Endodermal cell (in vitro differentiated cells): Measurements from ENCODE around the gene KCNMA1. TPM values are rescaled to one million over a fixed set of nuclear protein-coding genes. Genes with fewer than 3 reads are reported as not detected.

Experiments used
- DNase-seq: peaks from one replicate; pipeline ENCODE4 v3.0.0-alpha.2; 2017
- H3K27ac ChIP-seq: 2 replicates; pipeline ENCODE4 v1.5.1; 2013; ENCODE audit warnings: mild to moderate bottlenecking, low read depth, low read length, moderate library complexity
- H3K27me3 ChIP-seq: 2 replicates; pipeline ENCODE4 v1.6.1; 2013; ENCODE audit warnings: mild to moderate bottlenecking, low read length, moderate library complexity; ENCODE audit not compliant: insufficient read depth, control insufficient read depth, poor library complexity, severe bottlenecking
- H3K36me3 ChIP-seq: 2 replicates; pipeline ENCODE4 v1.7.0; 2013; ENCODE audit warnings: mild to moderate bottlenecking, low read length, moderate library complexity; ENCODE audit not compliant: control insufficient read depth, insufficient read depth
- H3K4me1 ChIP-seq: one replicate; pipeline ENCODE4 v1.7.0; 2013; ENCODE audit warnings: low read length; ENCODE audit not compliant: control insufficient read depth, insufficient read depth
- H3K4me3 ChIP-seq: 2 replicates; pipeline ENCODE4 v1.5.1; 2013; ENCODE audit warnings: mild to moderate bottlenecking, low read length, moderate library complexity
- H3K9ac ChIP-seq: 2 replicates; pipeline ENCODE4 v1.6.1; 2013; ENCODE audit warnings: mild to moderate bottlenecking, low read length, moderate library complexity; ENCODE audit not compliant: poor library complexity, severe bottlenecking; ENCODE audit errors: extremely low read depth
- H3K9me3 ChIP-seq: 2 replicates; pipeline ENCODE4 v1.6.1; 2013; ENCODE audit warnings: mild to moderate bottlenecking, low read length, moderate library complexity; ENCODE audit not compliant: control insufficient read depth
- H3K27ac Mint-ChIP-seq: 2 replicates; pipeline ENCODE4 v1.8.0; 2020; ENCODE audit warnings: mixed read lengths
- H3K27me3 Mint-ChIP-seq: 2 replicates; pipeline ENCODE4 v1.8.0; 2021; ENCODE audit warnings: mild to moderate bottlenecking, mixed read lengths; ENCODE audit not compliant: insufficient read depth
- H3K36me3 Mint-ChIP-seq: 2 replicates; pipeline ENCODE4 v1.8.0; 2020; ENCODE audit warnings: low read depth, mixed read lengths
- H3K4me1 Mint-ChIP-seq: 2 replicates; pipeline ENCODE4 v1.8.0; 2020; ENCODE audit warnings: mixed read lengths
- H3K4me3 Mint-ChIP-seq: 2 replicates; pipeline ENCODE4 v1.8.0; 2020; ENCODE audit warnings: mild to moderate bottlenecking, moderate library complexity, mixed read lengths
- H3K9me3 Mint-ChIP-seq: 2 replicates; pipeline ENCODE4 v1.8.0; 2020; ENCODE audit warnings: mild to moderate bottlenecking, mixed read lengths
- CTCF ChIP-seq: fragments of 200-600 bp; sonication (generic); conservative IDR thresholded peaks from 2 replicates; pipeline ENCODE4 v1.5.0; 2021; ENCODE audit warnings: antibody characterized with exemption, mild to moderate bottlenecking
- WGBS, 2 experiments: methylation state at CpG; one replicate each; pipeline versions ENCODE4 v1.1.5 to v1.1.7; 2013; ENCODE audit warnings: missing lambda C conversion rate in 2 of 2, mixed read lengths in 1 of 2; ENCODE audit not compliant: insufficient coverage in 1 of 2, insufficient read length in 1 of 2; 5-methylcytosine and 5-hydroxymethylcytosine counted together
- total RNA-seq, 2 donors: library from RNA; stranded (reverse); fragmentation: NEBNext Ultra II Directional in 1 of 2; extraction: Animal tissue kit (Norgen Biotek cat#: 25700) in 1 of 2; gene quantifications; 2 replicates in 1 of 2; 3 replicates in 1 of 2; pipeline ENCODE4 v1.2.1, GENCODE V29; 2021

The KCNMA1 gene
- total RNA-seq, 2 donors from 2014 or later, result 0.55 to 1.3 TPM

- no peaks in the 10 kb centered on the region for H3K4me1 ChIP-seq
- H3K27me3 Mint-ChIP-seq, result no peaks in the 10 kb centered on the region
- H3K4me3 ChIP-seq, result no peak overlapping the region
- no peaks in the 10 kb centered on the region for H3K27me3 ChIP-seq
- WGBS, 2 experiments, result 80 to 94% methylated on average over 2 to 4 of the region's 4 CpGs
- no peak for DNase-seq
- H3K9me3 ChIP-seq, result no peaks in the 10 kb centered on the region
- H3K36me3 ChIP-seq, result no peaks in the 10 kb centered on the region
- no peaks in the 10 kb centered on the region for H3K36me3 Mint-ChIP-seq
- no peaks in the 10 kb centered on the region for H3K9me3 Mint-ChIP-seq
- H3K27ac Mint-ChIP-seq, result no peak overlapping the region
- no peak overlapping the region for H3K4me3 Mint-ChIP-seq
- TF ChIP-seq CTCF, result no peak
- H3K4me1 Mint-ChIP-seq, result no peaks in the 10 kb centered on the region
- no peak overlapping the region for H3K27ac ChIP-seq
- H3K9ac ChIP-seq, result no peak overlapping the region
Observed at GRCh38 chr10:77029777-77030717, 607.6 kb downstream of the KCNMA1 start.

GRCh38 chr10:77028042-77028441 is 609.6 kb downstream of the KCNMA1 start:
- Histone ChIP-seq H3K27ac (no peak overlapping the region), H3K4me3 (no peak overlapping the region), H3K9ac (no peak overlapping the region), H3K36me3 (no peaks in the 10 kb centered on the region), H3K4me1 (no peaks in the 10 kb centered on the region), H3K27me3 (no peaks in the 10 kb centered on the region), H3K9me3 (no peaks in the 10 kb centered on the region)
- DNase-seq, result no peak
- H3K4me3 Mint-ChIP-seq, result no peak overlapping the region
- WGBS, 2 experiments, result 91 to 95% methylated on average over 6 of the region's 6 CpGs
- no peaks in the 10 kb centered on the region for H3K27me3 Mint-ChIP-seq
- no peaks in the 10 kb centered on the region for H3K4me1 Mint-ChIP-seq
- H3K9me3 Mint-ChIP-seq, result no peaks in the 10 kb centered on the region
- H3K36me3 Mint-ChIP-seq, result no peaks in the 10 kb centered on the region
- no peak overlapping the region for H3K27ac Mint-ChIP-seq
- TF ChIP-seq CTCF, result no peak

- DNase-seq, result no peak
- no peaks in the 10 kb centered on the region for H3K36me3 Mint-ChIP-seq
- H3K27ac Mint-ChIP-seq, result no peak overlapping the region
- Histone ChIP-seq H3K4me3 (no peak overlapping the region), H3K27me3 (no peaks in the 10 kb centered on the region), H3K9ac (no peak overlapping the region), H3K36me3 (no peaks in the 10 kb centered on the region), H3K9me3 (no peaks in the 10 kb centered on the region), H3K27ac (no peak overlapping the region), H3K4me1 (no peaks in the 10 kb centered on the region)
- no peak for TF ChIP-seq CTCF
- H3K4me3 Mint-ChIP-seq, result no peak overlapping the region
- H3K4me1 Mint-ChIP-seq, result no peaks in the 10 kb centered on the region
- H3K9me3 Mint-ChIP-seq, result no peaks in the 10 kb centered on the region
- no peaks in the 10 kb centered on the region for H3K27me3 Mint-ChIP-seq
- WGBS, 2 experiments, result 95 to 98% methylated on average over 8 to 9 of the region's 9 CpGs
Observed at GRCh38 chr10:77027576-77027975, 610.0 kb downstream of the KCNMA1 start.
